Gastroesophageal sphincter (tissue), 3 donors: ENCODE measurements around the gene SLC9A7.

ENCODE experiments used
- CTCF ChIP-seq, 4 experiments: fragments of 200-600 bp in 2 of 4; fragments of 450-650 bp in 2 of 4; sonication (generic) in 1 of 4; IDR thresholded peaks; one replicate each; pipeline ENCODE4 v1.5.1; 2017 to 2019; ENCODE audit warnings: antibody characterized with exemption in 4 of 4, mild to moderate bottlenecking in 2 of 4, moderate library complexity in 2 of 4
- EP300 ChIP-seq: sonication (generic); formaldehyde crosslinking; IDR thresholded peaks from one replicate; pipeline ENCODE4 v1.6.1; 2017; ENCODE audit warnings: antibody characterized with exemption, mild to moderate bottlenecking
- POLR2A ChIP-seq, 2 donors: fragments of 450-650 bp; IDR thresholded peaks; one replicate each; pipeline ENCODE4 v1.6.1; 2017; ENCODE audit warnings: antibody characterized with exemption in 2 of 2, mild to moderate bottlenecking in 2 of 2, moderate library complexity in 1 of 2
- POLR2AphosphoS5 ChIP-seq: sonication (generic); formaldehyde crosslinking; IDR thresholded peaks from one replicate; pipeline ENCODE4 v1.6.1; 2017; ENCODE audit warnings: antibody characterized with exemption

GRCh38 chrX:46645614-46646013 is 113.3 kb downstream of the SLC9A7 start:
- no peak for TF ChIP-seq POLR2A (IDR thresholded peaks at IDR 0.05)
- no peak for TF ChIP-seq POLR2AphosphoS5
- no peak for TF ChIP-seq CTCF (IDR thresholded peaks at IDR 0.05)
- TF ChIP-seq EP300 = no peak
